Brain microvascular endothelial cell (primary cell): ENCODE data around the gene PTPRN2.
"Not testable (repeated sequence)": the region's sequence is repeated elsewhere in the genome, so short reads cannot be mapped to it uniquely, and the experiment has no call there.

ENCODE experiments used
- DNase-seq: peaks from one replicate; pipeline ENCODE4 v3.0.0-alpha.2; 2020
- H3K27ac ChIP-seq: fragments of 250-450 bp; sonication (Bioruptor Pico); 2 replicates; pipeline ENCODE4 v1.5.1; 2020; ENCODE audit warnings: mild to moderate bottlenecking, moderate library complexity
- H3K27me3 ChIP-seq: fragments of 250-450 bp; sonication (Bioruptor Pico); replicated peaks from 2 replicates; pipeline ENCODE4 v1.5.1; 2020; ENCODE audit warnings: mild to moderate bottlenecking
- H3K36me3 ChIP-seq: fragments of 250-450 bp; sonication (Bioruptor Pico); replicated peaks from 2 replicates; pipeline ENCODE4 v1.5.1; 2020; ENCODE audit warnings: mild to moderate bottlenecking
- H3K4me3 ChIP-seq: 2 replicates; pipeline ENCODE4 v1.5.1; 2011; ENCODE audit warnings: low read depth, mild to moderate bottlenecking, control low read depth, low read length, moderate library complexity
- in situ Hi-C: cut with HindIII; loops from 2 replicates; pipeline ENCODE4 v1.10.0; 2017; ENCODE audit warnings: low sequenced_read_pairs, low pct_ligation_motif_present
- TF ChIP-seq, protein P1 (sequence below): IDR thresholded peaks from 2 replicates; pipeline ENCODE4 v1.5.1; 2011; ENCODE audit warnings: low read depth, mild to moderate bottlenecking, moderate library complexity, low read length, control low read depth, inconsistent platforms; ENCODE audit errors: missing control alignments

Gene PTPRN2

DNA sequence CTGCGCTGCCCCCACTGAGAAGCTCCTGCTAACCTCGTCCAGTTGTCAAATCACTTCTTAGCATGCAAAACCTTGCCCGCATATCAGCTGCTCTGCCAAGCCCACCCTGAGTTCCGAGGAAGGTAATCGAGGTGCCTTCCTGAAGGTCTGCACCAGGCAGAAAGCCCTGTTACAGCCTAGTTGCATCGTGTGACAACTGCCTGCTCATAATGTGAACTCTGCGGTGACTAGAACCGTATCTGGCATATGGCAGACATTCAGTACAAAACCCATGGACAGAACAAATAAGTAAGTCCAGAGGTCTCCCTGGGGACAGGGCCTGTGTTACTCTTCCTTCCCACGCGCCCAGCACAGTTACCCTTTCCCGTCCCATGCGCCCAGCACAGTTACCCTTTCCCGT is 856.5 kb downstream of the PTPRN2 start:
- TF ChIP-seq, protein P1, sequence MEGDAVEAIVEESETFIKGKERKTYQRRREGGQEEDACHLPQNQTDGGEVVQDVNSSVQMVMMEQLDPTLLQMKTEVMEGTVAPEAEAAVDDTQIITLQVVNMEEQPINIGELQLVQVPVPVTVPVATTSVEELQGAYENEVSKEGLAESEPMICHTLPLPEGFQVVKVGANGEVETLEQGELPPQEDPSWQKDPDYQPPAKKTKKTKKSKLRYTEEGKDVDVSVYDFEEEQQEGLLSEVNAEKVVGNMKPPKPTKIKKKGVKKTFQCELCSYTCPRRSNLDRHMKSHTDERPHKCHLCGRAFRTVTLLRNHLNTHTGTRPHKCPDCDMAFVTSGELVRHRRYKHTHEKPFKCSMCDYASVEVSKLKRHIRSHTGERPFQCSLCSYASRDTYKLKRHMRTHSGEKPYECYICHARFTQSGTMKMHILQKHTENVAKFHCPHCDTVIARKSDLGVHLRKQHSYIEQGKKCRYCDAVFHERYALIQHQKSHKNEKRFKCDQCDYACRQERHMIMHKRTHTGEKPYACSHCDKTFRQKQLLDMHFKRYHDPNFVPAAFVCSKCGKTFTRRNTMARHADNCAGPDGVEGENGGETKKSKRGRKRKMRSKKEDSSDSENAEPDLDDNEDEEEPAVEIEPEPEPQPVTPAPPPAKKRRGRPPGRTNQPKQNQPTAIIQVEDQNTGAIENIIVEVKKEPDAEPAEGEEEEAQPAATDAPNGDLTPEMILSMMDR = no peak
- H3K36me3 ChIP-seq = no peaks in the 10 kb centered on the region
- in situ Hi-C loops = no loop called here
- no peaks in the 10 kb centered on the region for H3K27me3 ChIP-seq
- H3K4me3 ChIP-seq = no peak overlapping the region
- DNase-seq = no peak
- H3K27ac ChIP-seq = no peak overlapping the region

- Histone ChIP-seq H3K36me3 (no peaks in the 10 kb centered on the region), H3K27ac (no peak overlapping the region), H3K27me3 (no peaks in the 10 kb centered on the region), H3K4me3 (no peak overlapping the region)
- no peak for DNase-seq
- in situ Hi-C loops = no loop called here
- TF ChIP-seq, protein P1 = no peak
Measured at GRCh38 chr7:157730614-157731013, 857.0 kb downstream of the PTPRN2 start.

GRCh38 chr7:157729566-157729965 is 858.1 kb downstream of the PTPRN2 start:
- H3K36me3 ChIP-seq = no peaks in the 10 kb centered on the region
- no peak for DNase-seq
- in situ Hi-C loops = no loop called here
- no peak overlapping the region for H3K4me3 ChIP-seq
- TF ChIP-seq, protein P1 = no peak
- no peak overlapping the region for H3K27ac ChIP-seq
- H3K27me3 ChIP-seq = no peaks in the 10 kb centered on the region

GRCh38 chr7:157727964-157728615 is 859.5 kb downstream of the PTPRN2 start:
- DNase-seq = no peak
- in situ Hi-C loops = no loop called here
- Histone ChIP-seq H3K36me3 (no peaks in the 10 kb centered on the region), H3K4me3 (no peak overlapping the region), H3K27ac (no peak overlapping the region), H3K27me3 (no peaks in the 10 kb centered on the region)
- TF ChIP-seq, protein P1 = no peak

- in situ Hi-C loops = no loop called here
- TF ChIP-seq, protein P1 = no peak
- no peaks in the 10 kb centered on the region for H3K27me3 ChIP-seq
- no peak for DNase-seq
- no peaks in the 10 kb centered on the region for H3K36me3 ChIP-seq
- H3K27ac ChIP-seq = no peak overlapping the region
- no peak overlapping the region for H3K4me3 ChIP-seq
Measured at GRCh38 chr7:157726764-157727163, 860.9 kb downstream of the PTPRN2 start.

DNA sequence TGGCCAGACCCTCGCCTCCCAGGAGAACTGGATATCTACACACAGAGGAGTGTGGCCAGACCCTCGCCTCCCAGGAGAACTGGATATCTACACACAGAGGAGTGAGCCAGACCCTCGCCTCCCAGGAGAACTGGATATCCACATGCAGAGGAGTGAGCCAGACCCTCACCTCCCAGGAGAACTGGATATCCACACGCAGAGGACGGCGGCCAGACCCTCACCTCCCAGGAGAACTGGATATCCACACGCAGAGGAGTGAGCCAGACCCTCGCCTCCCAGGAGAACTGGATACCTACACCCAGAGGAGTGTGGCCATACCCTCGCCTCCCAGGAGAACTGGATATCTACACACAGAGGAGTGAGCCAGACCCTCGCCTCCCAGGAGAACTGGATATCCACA is 862.3 kb downstream of the PTPRN2 start:
- H3K36me3 ChIP-seq, H3K4me3 ChIP-seq, H3K27ac ChIP-seq, H3K27me3 ChIP-seq, in situ Hi-C loops, DNase-seq: not testable (repeated sequence)
